GM21528 (cell line): ENCODE data around the gene FAM124B.

ENCODE experiments used
- ATAC-seq: cut with Tn5 transposase; IDR thresholded peaks from one replicate; pipeline ENCODE4 v1.9.1; 2021; ENCODE audit warnings: mild to moderate bottlenecking, moderate library complexity; ENCODE audit not compliant: unreplicated experiment, low FRiP score

The FAM124B gene

GRCh38 chr2:224347176-224348051 is 54.5 kb downstream of the FAM124B start:
- no peak for ATAC-seq

DNA sequence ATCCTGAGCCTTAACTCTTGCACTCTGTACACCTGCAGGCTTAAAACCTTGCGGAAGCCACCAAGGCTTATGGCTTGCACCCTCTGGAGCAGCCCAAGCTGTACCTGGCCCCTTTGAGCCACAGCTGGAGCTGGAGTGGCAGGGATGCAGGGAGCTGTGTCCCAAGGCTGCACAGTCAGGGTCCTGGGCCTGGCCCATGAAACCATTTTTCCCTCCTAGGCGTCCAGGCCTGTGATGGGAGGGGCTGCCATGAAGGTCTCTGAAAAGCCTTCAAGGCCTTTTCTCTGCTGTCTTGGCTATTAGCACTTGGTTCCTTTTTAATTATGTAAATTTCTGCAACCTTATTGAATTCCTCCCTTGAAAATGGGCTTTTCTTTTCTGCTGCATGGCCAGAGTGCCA is 56.4 kb downstream of the FAM124B start:
- no peak for ATAC-seq

DNA sequence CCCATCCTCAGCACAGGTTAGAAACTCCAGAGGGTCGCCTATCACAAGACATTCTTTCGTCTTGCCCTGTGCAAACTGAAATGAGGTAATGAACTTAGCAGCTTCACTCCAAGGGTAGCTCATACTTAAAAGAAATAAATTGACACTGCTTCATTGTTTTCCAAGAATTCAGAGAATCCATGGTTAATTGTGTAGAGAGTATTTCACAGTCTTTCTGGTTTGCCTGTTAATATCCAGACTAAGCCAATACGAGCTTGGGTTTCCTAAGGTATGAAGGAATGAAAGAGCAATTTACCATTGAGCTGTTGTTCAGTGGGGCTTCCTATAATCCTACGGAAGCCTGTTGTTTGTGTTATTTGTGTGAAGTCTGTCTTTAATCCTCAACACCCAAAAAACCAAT is 58.7 kb downstream of the FAM124B start:
- ATAC-seq: no peak

- no peak for ATAC-seq
Observed at GRCh38 chr2:224335991-224336390, 65.9 kb downstream of the FAM124B start.

- no peak for ATAC-seq
Observed at GRCh38 chr2:224334726-224335125, 67.2 kb downstream of the FAM124B start.

DNA sequence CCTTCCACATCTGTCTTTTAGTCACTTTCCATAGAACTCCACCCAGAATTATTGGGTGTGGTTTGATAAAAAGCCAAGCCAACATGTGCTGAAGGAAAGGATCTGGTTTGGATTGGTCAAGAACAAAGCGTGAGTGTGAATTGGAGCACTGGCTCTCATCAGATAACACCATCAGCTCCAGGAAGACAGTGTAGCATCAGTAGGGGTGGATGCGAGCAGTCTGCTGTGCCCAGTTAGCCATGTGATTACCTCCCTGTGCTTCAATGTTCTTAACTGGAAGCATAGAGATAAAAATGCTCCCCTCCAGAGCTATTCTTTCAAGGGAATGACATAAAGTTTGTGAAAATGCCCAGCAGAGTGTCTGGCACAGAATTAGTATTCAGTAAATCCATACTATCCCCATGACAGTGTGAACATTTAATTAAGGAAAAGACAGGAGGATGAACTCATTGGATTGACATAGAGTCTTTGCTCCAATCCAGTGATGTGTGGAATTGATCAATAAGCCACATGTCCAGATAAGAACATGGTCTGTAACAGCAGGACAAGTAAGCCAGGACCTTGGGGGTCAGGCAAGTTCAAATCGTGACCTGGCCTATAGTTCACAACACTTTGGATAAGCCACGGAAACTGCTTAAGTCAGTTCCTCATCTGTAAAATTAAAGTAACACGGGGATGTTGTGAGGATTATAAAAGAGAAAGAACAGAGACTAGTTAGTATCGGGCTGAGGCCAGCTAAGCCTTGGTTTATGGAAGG is 68.0 kb downstream of the FAM124B start:
- no peak for ATAC-seq

DNA sequence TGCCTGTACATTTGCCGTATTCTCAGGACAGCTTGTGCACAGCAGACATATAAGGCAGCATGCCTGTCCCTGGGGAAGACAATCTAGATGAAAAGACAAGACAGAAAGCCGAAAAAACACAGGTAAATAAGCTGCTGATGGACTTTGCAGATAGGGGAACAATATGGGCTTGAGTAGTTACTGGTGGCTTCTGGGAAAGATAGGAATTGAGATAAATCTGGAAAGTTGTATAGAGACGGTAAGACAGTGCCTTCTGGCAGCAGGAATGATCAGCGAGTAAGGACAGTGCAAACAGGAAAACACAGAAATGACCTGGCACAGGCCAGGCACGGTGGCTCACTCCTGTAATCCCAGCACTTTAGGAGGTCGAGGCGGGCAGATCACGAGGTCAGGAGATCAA is 70.2 kb downstream of the FAM124B start:
- ATAC-seq: no peak

DNA sequence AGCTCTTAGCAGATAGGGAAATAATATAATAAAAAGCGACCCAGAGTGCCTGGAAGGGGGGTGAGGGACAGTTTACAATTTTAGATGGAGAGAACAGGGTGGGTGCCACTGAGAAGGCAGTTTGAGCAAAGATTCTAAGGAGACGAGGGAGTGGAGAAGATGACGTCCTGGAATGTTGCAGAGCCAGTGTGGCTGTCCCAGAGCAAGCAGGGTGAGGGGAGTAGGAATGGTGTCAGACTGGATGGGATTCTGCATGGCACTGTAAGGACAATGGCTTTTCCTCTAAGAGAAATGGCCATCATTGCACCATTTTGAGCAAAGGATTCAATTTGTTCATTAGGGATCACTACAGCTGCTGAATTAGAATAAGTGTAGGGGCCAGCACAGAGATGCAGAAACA is 73.1 kb downstream of the FAM124B start:
- ATAC-seq: no peak
